EL (cell line): ENCODE data around the gene DCC.

ENCODE experiments used
- DNase-seq: peaks from one replicate; pipeline ENCODE4 v3.0.0-alpha.2; 2016

The DCC gene

DNA sequence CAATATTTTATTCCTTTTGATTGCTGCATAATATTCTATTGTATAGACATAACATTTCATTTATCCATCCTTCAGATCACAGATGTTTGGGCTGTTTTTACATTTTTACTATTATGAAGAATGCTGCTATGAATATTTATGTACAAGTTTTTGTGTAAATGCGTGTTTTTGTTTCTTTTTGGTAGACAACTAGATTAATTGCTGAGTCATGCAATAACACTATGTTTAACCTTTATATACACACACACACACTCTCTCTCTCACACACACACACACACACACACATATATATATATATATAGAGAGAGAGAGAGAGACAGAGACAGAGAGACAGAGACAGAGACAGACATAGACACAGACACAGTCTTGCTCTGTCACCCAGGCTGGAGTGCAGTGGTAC, 926.9 kb downstream of the DCC start:
- DNase-seq: no peak

DNA sequence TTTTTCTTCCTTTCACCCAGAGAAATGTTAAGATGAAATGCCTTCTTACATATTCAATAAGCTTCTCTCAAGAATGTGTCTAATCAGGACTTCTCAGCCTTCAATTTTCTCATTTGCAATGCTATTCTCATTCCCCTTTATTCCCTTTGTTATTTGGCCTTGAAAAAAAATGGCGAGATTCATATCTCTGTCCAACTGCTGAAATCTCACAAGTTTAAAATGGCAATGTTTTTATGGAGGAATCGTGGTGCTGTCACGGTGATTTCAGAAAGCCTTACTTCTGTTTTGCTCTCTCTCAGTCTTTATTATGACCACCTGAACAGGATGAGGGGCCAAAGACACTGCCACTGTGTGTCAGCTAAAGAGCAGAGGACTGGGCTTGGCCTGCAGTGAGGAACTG, 928.5 kb downstream of the DCC start:
- DNase-seq: no peak

DNA sequence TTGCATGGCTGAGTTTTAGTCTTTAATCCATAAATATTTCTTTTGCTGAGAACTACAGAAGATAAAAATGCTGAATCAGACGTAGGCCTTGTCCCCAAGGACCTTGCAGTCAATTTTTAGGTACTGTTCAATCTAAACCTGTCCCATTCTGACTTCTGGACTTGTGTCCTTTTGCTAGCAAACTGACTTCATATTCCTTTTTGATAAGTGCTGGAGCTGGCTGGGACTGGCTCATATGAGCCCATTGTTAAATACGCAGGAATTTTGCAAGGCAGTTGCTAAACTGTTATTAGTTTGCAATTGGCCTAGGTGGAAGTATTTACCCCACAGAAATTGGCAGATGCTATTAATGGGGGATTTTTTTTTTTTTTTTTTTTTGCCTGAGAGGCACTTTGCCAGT, 941.4 kb downstream of the DCC start:
- no peak for DNase-seq

DNA sequence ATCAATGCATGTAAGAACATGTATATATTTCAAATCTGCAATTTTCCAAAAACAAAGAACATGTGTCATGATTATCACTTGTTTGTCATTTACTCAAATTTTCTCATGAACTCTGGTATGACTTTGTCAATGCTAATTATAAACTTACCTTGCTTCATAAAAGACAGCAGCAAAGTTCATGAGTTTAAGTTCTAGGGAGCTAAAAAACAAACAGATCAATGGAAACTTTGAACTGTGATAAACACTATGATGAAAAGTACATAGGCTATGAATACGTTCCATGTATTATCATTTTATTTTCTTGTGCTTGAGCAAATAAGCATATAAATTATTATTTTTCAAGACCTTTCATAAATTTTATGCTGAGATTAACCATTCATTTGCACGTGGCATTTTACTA, 943.7 kb downstream of the DCC start:
- DNase-seq: no peak

DNA sequence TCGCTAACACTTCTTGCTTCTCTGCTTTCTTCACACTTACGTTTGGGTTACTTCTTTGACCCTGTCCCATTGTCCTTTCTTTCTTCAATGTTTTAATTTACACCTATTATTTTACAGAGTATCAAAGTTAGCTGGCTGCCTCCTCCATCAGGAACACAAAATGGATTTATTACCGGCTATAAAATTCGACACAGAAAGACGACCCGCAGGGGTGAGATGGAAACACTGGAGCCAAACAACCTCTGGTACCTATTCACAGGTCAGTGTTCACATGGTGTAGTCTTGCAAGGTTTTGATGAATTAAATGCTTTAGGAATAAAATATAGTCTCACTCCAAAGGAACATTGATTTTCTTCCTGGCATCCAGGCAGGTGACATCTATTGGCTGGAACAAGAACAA, 965.5 kb downstream of the DCC start:
- DNase-seq: no peak

DNA sequence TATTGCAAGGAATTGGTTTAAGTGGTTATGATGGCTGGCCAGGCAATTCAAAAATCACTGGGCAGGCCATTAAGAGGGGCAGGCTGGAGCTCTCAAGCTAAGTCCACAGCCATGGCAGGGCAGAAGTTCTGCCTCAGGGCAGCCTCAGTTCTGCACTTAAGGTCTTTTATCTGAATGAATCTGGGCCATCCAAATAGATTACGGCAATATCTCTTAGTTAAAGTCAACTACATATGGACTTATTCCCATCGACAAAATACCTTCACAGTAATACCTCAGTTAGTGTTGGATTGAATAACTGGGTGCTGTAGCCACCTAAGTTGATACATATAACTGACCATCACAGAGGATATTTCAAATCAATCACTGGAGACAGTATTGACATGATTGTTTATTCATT, 979.6 kb downstream of the DCC start:
- DNase-seq: no peak

DNA sequence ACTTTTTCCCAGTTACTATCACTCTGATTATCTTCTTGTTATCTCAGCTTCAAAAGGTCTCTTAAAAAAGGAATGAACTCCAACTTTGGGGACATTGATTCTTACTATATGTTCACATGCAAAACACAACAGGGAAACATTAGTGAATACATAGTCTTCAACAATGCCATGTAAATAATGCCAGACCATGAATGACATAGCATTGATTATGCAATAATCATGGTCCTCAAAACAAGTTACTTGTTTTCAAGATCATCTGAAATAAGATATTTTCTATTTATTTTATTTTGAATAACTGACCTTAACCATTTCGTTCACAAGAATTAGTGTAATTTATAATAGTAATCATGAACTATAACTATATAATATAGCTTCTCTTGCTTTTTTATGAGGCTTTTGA, 982.2 kb downstream of the DCC start:
- DNase-seq: no peak

DNA sequence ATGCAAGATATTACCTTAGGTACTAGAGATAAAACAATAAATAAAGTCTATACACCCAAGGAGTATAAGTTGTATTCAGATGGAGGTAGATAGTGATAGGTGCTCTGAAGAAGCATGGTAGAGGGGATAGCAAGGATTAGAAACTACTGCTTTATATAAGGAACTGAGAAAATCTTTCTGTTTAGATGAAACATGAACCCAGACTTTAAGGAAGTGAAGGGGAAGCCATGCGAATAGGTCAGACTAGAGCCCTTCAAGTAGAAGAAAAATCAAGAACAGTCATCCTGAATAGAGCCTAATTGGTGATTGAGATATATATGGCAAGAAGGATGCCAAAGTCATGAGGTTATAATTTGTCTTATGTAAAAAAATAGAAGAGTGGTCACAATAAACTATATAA, 984.4 kb downstream of the DCC start:
- no peak for DNase-seq

DNA sequence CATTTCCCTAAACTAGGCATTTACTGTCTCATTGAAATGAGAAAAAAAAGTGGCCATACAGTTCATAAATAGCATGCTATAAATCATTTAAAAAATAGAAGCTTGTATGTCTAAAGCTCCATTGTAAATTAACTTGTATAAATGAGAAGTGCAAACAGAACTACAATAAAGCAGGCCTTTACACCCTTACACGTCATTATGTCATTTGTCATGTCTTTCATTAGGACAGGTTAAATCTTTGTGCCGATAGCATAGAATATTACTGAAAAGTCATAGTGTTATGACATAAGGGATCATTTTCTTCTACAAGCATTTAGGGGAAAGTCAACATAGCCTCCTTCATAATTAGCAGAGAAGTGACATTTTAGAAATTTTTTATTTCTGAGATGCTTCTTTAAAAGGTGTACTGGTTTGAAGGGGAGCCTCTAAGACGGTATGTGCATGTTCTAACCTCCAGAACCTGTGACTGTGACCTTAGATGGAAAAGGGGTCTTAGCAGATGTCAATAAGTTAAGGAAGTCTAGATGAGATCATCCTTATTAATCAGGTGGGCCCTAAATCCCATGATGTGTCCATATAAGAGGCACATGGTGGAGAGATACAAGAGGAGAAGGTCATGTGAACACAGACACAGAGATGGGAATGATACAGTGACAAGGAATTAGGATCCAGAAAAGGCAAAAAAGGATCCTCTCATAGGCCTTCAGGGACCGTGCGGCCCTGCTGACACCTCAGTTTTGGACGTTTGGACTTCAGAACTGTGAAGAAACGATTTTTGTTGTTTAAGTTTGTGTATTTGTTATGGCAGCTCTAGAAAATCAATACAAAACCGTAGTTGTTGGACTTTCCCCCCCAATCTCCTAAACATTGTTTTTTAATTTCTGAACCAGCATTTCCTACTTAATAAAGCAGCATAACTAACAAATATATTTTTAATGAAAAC, 1020.8 kb downstream of the DCC start:
- DNase-seq: no peak

DNA sequence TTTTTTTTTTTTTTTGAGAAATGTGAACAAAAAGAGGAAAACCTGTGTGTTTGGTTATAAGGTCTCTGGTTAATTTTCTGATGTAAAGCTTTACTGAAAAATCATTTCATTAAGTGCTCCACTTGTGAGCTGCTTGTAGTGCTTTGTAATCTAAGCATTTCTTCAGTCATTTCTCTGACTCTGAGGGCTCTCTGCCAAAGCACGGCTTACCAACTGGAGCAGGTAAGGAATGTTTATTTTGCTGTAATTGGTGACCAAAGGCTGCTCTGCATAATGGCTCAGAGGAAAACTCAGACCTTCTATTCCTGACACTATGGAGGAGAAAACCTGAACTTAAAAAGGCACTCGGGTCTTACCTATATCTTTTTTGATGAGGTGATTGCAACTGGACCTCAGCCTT, 1035.6 kb downstream of the DCC start:
- DNase-seq: no peak

DNA sequence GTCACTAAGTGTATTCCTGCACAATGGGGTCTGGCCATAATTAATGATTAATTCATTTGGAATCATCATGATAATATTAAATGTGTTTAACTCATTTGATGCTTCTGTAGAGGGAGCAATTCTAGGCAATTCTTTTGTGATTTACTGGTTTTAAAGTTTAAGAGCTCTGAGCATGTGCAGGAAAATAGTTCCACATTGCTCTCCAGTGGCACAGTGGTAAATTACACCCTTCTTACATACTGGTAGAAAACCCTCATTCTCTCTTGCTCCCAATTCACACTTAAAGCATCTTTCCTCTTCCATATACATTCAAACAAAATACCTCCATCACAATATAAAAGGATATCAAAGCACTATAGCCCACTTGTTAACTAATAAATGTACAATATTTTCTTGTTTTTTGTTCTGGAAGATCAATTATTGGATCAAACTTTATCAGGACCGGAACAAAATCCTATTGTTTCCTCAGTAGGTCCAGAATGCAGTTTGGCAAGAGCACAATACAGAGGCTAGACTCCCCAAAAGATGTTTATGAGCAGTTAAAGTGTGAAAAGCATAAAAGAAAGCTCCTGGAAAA, 1040.2 kb downstream of the DCC start:
- peak; percentile 12 for DNase-seq

DNA sequence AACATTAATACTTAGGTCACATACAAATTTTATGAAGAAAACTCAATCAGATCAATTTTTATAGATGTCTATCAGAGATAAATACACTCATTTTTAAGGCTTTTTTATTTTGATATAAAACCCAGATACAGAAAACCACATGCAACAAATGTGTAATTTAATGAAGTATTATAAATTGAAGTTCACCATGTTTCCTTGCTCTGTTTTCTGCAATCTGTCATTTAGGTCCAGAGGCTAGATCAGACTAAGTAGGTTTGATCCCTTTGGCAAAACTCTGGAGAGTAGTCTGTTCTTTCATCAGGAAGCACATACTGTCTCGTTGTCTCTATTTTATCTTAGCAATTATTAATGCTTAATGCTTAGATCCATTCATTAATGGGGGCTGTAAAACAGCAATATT, 1042.9 kb downstream of the DCC start:
- no peak for DNase-seq

DNA sequence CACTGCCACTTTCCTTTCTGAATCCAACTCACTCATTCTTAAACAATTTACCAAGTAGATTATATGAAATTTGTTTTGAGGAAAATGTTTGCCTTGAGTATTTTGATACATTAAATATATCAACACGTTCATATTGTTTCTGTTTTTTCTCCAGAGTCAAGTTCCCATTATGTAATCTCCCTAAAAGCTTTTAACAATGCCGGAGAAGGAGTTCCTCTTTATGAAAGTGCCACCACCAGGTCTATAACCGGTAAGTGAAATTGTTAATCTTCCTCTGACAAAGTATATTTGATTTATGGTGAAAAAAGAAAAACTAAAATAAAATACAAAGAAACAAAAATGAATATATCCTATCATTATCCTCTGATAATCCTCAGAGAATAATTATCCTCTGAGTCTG, 1045.9 kb downstream of the DCC start:
- no peak for DNase-seq

DNA sequence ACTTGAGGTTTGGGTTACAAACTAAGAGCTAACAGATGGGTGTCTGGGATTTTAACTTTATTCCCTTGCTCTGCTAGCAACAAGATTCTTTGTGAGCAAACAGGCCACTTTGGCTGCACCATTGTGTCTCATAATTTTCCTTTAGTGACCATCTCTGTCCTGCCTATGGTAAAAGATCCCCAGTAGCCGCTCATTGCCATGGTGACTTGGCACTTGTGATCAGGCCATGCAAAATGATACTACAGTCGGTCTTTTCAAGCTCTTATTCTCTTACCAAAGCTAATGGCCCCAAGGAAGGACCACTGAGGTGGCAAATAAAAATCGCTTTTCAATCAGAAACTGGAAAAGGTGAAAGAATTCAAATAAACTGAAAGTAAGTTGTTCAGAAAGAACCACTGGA, 1047.6 kb downstream of the DCC start:
- DNase-seq: no peak

DNA sequence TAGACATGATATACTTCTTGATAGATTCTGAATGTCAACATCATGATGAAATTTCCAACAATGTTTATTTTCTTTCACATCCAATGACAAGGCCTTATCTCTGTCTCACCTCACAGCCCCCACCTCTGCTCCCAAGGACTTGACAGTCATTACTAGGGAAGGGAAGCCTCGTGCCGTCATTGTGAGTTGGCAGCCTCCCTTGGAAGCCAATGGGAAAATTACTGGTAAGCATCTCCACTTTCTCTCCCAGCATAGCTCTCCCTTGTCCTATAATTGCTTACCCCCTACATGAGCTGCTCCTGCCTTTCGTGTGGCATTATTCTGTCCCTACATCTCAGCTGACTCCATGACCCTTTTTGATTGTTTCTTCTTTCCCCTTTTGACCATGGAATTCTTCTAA, 1062.7 kb downstream of the DCC start:
- DNase-seq: no peak

DNA sequence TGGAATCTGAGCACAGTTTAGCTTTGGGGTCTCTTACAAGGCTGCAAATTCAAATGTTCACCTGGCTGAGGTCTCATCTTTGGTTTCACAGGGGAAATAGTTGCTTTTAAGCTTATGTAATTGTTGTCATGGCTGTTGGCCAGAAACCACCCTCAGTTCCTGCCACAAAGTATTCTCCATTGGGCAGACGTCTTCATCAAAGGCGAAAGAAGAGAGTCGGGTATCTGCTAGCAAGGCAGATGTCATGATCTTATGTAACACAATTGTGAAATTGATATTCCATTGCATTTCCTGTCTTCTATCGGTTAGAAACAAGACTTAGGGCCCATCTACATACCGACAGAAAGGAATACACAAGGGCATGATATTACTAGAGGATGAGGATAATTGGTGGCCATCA, 1068.3 kb downstream of the DCC start:
- no peak for DNase-seq

DNA sequence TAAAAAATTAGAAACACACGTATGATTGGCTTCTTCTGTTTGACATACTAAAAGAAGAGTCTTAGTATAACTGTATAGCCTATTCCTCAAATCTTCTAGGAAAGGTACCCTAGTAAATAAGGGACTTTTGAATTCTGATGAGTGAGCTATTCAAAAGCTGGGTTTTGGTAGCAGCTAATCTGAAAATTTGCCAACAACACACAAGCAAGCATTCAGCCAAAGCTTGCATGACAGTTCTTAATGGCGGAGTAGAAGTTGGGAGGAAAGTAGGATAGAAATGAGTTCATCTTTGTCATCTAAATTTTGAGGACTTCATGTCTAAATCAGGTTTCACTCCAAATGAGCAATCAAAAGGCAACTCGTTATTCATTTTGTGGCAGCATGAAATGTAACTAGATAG, 1071.5 kb downstream of the DCC start:
- no peak for DNase-seq

DNA sequence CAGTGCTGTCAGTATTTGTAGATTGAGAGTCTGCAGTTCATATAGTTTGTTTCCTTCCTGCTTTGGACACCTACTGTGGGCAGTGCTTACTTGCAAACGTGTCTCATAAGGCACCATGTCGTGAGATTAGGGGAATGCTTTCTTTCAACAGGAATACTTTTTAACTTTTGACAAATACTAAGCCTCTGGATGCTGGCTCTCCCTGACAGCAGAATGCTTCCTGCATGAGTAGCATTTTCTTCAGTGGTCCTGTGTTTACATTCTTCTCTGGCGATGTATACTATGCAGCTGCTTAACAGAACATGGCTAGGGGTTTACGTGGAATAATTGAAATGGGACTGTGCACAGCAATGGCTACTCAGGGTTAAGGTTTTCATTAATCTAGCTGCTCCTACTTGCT, 1077.0 kb downstream of the DCC start:
- DNase-seq: no peak

DNA sequence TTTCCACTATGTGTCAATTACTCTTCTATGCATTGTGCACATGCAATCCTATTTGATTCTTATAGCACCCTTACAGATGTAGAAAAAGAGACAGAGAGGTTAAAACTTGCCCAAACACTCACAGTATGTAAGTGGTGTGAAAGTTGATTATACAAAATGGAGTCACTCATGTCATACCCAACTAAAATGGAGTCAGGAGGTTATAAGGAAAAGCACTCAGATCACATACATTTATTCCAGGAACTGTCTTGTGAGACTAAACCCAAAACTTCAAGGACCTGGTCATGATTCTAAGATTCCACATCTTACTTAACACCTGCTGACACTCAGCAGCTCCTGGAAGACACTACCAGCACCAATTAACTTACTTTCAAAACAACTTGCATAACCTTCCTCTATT, 1081.9 kb downstream of the DCC start:
- DNase-seq: no peak

DNA sequence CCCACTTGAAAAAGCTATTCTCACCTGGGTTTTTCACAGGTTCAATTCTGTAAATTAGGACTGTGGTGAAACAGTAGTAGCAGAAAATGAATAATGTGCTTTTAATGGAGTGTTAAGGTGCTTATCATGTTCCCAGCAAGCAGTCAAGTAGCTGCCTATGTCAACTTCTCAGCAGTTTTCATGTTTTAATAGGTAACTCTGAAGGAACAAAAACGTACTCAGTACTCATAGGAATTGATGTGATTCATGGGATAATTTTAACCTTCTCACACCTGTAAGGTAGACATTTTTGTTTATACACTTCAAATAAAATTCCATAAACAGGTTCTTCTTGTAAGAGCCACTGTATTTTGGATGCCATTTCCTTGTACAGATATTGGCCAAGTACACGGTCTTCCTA, 1082.9 kb downstream of the DCC start:
- no peak for DNase-seq

DNA sequence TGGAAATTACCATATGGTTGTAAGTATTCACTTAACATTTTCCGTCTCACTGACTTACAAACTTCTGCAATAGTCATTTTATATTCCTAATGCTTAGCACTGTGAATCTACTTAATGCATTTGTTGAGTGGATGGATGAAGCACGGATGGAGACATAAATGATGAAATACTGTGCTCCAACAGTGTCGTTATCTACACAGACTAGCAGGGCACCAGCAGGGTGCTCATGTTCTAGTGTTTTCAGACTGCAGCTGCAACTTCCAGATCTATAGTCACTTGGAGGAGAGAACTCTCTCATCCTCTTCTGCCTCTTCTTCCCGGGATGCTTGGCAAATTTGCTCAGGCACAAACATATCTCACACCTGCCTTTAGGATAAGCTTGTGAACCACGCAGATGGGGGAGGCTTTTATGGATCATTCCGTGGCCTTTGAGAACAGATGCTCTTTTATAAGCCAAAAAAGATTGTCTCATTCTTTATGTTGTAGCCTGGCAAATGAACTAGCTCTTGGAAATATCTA, 1086.7 kb downstream of the DCC start:
- no peak for DNase-seq

DNA sequence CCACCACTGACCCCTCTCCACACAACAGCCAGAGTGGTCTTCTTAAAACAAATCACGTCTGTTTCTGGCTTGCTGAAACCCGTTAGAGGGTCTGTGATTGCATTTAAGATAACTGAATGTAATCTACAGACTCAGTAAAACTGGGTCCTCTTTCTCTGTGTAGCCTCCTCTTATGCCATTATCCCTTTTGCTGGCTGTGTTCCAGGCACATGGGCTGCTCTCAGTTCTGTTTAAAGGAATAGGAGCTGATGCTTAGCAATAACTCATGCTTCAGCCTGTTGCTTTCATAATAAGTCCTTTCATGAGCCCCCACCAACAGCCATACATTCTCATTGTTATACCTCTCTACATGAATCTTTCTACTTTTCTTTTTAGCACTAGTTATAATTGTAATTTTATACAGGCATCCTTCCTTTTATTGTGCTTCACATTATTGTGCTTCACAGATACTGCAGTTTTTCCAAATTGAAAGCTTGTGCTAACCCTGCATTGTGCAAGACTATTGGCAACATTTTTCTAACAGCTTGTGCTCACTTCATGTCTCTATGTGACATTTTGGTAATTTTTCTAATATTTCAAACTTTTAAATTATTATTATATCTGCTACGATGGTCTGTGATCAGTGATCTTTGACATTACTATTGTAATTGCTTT, 1101.9 kb downstream of the DCC start:
- no peak for DNase-seq

DNA sequence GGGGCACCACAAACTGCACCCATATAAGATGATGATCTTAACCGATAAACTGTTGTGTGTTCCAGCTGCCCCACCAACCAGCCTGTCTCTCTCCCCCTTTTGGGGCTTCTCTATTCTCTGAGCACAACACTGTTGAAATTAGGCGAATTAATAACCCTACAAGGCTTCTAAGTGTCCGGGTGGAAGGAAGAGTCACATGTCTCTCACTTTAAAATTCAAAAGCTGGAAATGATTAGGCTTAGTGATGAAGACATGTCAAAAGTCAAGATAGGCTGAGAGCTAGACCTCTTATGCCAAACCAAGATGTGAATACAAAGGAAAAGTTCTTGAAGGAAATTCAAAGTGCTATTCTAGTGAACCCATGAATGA, 1102.4 kb downstream of the DCC start:
- no peak for DNase-seq

DNA sequence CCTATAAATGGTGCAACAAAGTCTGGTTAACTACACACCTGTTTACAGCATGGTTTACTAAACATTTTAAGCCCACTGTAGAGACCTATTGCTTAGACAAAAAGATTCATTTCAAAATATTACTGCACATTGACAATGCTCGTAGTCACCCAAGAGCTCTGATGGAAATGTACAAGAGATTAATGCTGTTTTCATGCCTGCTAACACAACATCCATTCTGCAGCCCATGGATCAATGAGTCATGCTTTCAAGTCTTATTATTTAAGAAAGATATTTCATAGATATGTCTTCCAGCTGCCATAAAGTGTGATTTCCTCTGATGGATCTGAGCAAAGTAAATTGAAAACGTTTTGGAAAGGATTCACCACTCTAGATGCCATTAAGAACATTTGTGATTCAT, 1103.3 kb downstream of the DCC start:
- no peak for DNase-seq
